HEK293 (cell line): Measurements from ENCODE around the gene CRIP2.
A peak's percentile ranks its signal among the peaks of the same experiment; 100 is the strongest.

Experiments used
- CTCF ChIA-PET: fragments of 350-600 bp; formaldehyde crosslinking; extraction: SDS; loops from one replicate; lab custom pipeline; 2021; ENCODE audit warnings: antibody characterized with exemption; lab: Yijun Ruan, JAX
- POLR2A ChIA-PET: fragments of 300-600 bp; formaldehyde crosslinking; extraction: SDS; loops from one replicate; lab custom pipeline; 2020; ENCODE audit warnings: antibody characterized with exemption, inconsistent platforms; lab: Yijun Ruan, JAX
- H3K27ac ChIP-seq: fragments of 200-500 bp; sonication (Bioruptor generic); 2 replicates; pipeline ENCODE4 v1.5.1; 2014; ENCODE audit warnings: low read depth, low read length, control low read depth, inconsistent platforms; ENCODE audit errors: extremely low read depth
- H3K36me3 ChIP-seq, 2 experiments: fragments of 200-500 bp in 1 of 2; sonication (Bioruptor generic) in 1 of 2; 1 replicate in 1 of 2; 2 replicates in 1 of 2; pipeline ENCODE4 v1.5.1; 2014 to 2017; ENCODE audit warnings: inconsistent platforms in 2 of 2, low read length in 2 of 2; ENCODE audit not compliant: control insufficient read depth in 2 of 2, insufficient read depth in 1 of 2
- H3K4me1 ChIP-seq: fragments of 200-500 bp; sonication (Bioruptor generic); 2 replicates; pipeline ENCODE4 v1.5.1; 2014; ENCODE audit warnings: mild to moderate bottlenecking, low read length, inconsistent platforms; ENCODE audit not compliant: control insufficient read depth, insufficient read depth
- H3K4me3 ChIP-seq: 2 replicates; pipeline ENCODE4 v1.5.1; 2011; ENCODE audit warnings: low read depth, mild to moderate bottlenecking, control low read depth, low read length, moderate library complexity
- H3K9me3 ChIP-seq: fragments of 200-500 bp; sonication (Bioruptor generic); 2 replicates; pipeline ENCODE4 v1.5.1; 2014; ENCODE audit warnings: low read depth, low read length, inconsistent platforms; ENCODE audit not compliant: control insufficient read depth, insufficient read depth
- ELK4 ChIP-seq: IDR thresholded peaks from 2 replicates; pipeline ENCODE4 v1.6.1; 2011; ENCODE audit warnings: mild to moderate bottlenecking, low read depth, low read length, borderline replicate concordance
- HIC1 ChIP-seq: fragments of 450-650 bp; formaldehyde crosslinking; IDR thresholded peaks from 2 replicates; pipeline ENCODE4 v1.5.1; 2016; ENCODE audit warnings: missing biosample characterization, missing genetic modification characterization
- HOXA7 ChIP-seq: sonication (generic); formaldehyde crosslinking; IDR thresholded peaks from 2 replicates; pipeline ENCODE4 v1.8.1; 2022; ENCODE audit warnings: missing genetic modification reagents, borderline replicate concordance
- KLF9 ChIP-seq: fragments of 450-650 bp; formaldehyde crosslinking; IDR thresholded peaks from 2 replicates; pipeline ENCODE4 v1.5.1; 2016; ENCODE audit warnings: missing biosample characterization, missing genetic modification characterization, low read depth
- SCRT1 ChIP-seq: fragments of 450-650 bp; formaldehyde crosslinking; IDR thresholded peaks from 2 replicates; pipeline ENCODE4 v1.5.1; 2016; ENCODE audit warnings: missing biosample characterization, missing genetic modification characterization, borderline replicate concordance
- SP2 ChIP-seq: fragments of 450-650 bp; formaldehyde crosslinking; IDR thresholded peaks from 2 replicates; pipeline ENCODE4 v1.5.1; 2016; ENCODE audit warnings: missing biosample characterization, missing genetic modification characterization
- SP3 ChIP-seq: fragments of 450-650 bp; formaldehyde crosslinking; IDR thresholded peaks from 2 replicates; pipeline ENCODE4 v1.5.1; 2016; ENCODE audit warnings: missing biosample characterization, missing genetic modification characterization
- WT1 ChIP-seq: fragments of 450-650 bp; formaldehyde crosslinking; IDR thresholded peaks from 2 replicates; pipeline ENCODE4 v1.5.1; 2016; ENCODE audit warnings: missing biosample characterization, missing genetic modification characterization
- ZBTB6 ChIP-seq: fragments of 450-650 bp; formaldehyde crosslinking; IDR thresholded peaks from 2 replicates; pipeline ENCODE4 v1.5.1; 2017; ENCODE audit warnings: missing biosample characterization, missing genetic modification characterization
- ZBTB8A ChIP-seq: fragments of 450-650 bp; formaldehyde crosslinking; IDR thresholded peaks from 2 replicates; pipeline ENCODE4 v1.5.1; 2016; ENCODE audit warnings: missing biosample characterization, missing genetic modification characterization
- ZFHX2 ChIP-seq: fragments of 450-650 bp; formaldehyde crosslinking; conservative IDR thresholded peaks from 2 replicates; pipeline ENCODE4 v1.5.1; 2016; ENCODE audit warnings: missing biosample characterization, missing genetic modification characterization
- ZIC2 ChIP-seq: fragments of 450-650 bp; formaldehyde crosslinking; IDR thresholded peaks from 2 replicates; pipeline ENCODE4 v1.5.1; 2016; ENCODE audit warnings: missing biosample characterization, missing genetic modification characterization
- ZNF140 ChIP-seq: fragments of 450-650 bp; formaldehyde crosslinking; IDR thresholded peaks from 2 replicates; pipeline ENCODE4 v1.5.1; 2016; ENCODE audit warnings: missing biosample characterization, missing genetic modification characterization
- ZNF157 ChIP-seq: fragments of 450-650 bp; formaldehyde crosslinking; IDR thresholded peaks from 2 replicates; pipeline ENCODE4 v1.5.1; 2016; ENCODE audit warnings: missing biosample characterization, missing genetic modification characterization
- ZNF202 ChIP-seq: fragments of 450-650 bp; formaldehyde crosslinking; IDR thresholded peaks from 2 replicates; pipeline ENCODE4 v1.5.1; 2016; ENCODE audit warnings: missing biosample characterization, missing genetic modification characterization, borderline replicate concordance
- ZNF600 ChIP-seq: fragments of 450-650 bp; formaldehyde crosslinking; IDR thresholded peaks from 2 replicates; pipeline ENCODE4 v1.5.1; 2016; ENCODE audit warnings: missing biosample characterization, missing genetic modification characterization
- ZNF621 ChIP-seq: fragments of 450-650 bp; formaldehyde crosslinking; IDR thresholded peaks from 2 replicates; pipeline ENCODE4 v1.5.1; 2017; ENCODE audit warnings: missing biosample characterization, missing genetic modification characterization
- ZNF654 ChIP-seq: fragments of 450-650 bp; formaldehyde crosslinking; IDR thresholded peaks from 2 replicates; pipeline ENCODE4 v1.5.1; 2016; ENCODE audit warnings: low read depth, missing biosample characterization, missing genetic modification characterization
- TF ChIP-seq, protein P1 (sequence below): fragments of 450-650 bp; formaldehyde crosslinking; IDR thresholded peaks from 2 replicates; pipeline ENCODE4 v1.5.1; 2016; ENCODE audit warnings: missing biosample characterization, missing genetic modification characterization

The CRIP2 gene

GRCh38 chr14:105465209-105466031 is 9.2 kb upstream of the CRIP2 start (continued):
- TF ChIP-seq HOXA7 (no peak), SCRT1 (tag by site-specific recombination) (no peak), SP2 (tag by site-specific recombination) (peak; percentile 17; the same call in 1 of the 2 replicates), ZNF202 (tag by site-specific recombination) (no peak), WT1 (tag by site-specific recombination) (peak; percentile 47; the same call in 1 of the 2 replicates), SP3 (tag by site-specific recombination) (no peak), ZIC2 (tag by site-specific recombination) (peak; percentile 99), ZBTB6 (no peak), ZNF654 (tag by site-specific recombination) (no peak), ZBTB8A (tag by site-specific recombination) (peak; percentile 35; the same call in 1 of the 2 replicates), KLF9 (tag by site-specific recombination) (peak; percentile 77), ZNF600 (tag by site-specific recombination) (peak; percentile 52; the same call in 1 of the 2 replicates)
- TF ChIP-seq, protein P1, sequence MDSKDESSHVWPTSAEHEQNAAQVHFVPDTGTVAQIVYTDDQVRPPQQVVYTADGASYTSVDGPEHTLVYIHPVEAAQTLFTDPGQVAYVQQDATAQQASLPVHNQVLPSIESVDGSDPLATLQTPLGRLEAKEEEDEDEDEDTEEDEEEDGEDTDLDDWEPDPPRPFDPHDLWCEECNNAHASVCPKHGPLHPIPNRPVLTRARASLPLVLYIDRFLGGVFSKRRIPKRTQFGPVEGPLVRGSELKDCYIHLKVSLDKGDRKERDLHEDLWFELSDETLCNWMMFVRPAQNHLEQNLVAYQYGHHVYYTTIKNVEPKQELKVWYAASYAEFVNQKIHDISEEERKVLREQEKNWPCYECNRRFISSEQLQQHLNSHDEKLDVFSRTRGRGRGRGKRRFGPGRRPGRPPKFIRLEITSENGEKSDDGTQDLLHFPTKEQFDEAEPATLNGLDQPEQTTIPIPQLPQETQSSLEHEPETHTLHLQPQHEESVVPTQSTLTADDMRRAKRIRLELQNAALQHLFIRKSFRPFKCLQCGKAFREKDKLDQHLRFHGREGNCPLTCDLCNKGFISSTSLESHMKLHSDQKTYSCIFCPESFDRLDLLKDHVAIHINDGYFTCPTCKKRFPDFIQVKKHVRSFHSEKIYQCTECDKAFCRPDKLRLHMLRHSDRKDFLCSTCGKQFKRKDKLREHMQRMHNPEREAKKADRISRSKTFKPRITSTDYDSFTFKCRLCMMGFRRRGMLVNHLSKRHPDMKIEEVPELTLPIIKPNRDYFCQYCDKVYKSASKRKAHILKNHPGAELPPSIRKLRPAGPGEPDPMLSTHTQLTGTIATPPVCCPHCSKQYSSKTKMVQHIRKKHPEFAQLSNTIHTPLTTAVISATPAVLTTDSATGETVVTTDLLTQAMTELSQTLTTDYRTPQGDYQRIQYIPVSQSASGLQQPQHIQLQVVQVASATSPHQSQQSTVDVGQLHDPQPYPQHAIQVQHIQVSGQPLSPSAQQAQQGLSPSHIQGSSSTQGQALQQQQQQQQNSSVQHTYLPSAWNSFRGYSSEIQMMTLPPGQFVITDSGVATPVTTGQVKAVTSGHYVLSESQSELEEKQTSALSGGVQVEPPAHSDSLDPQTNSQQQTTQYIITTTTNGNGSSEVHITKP (tag by site-specific recombination): peak; percentile 66

DNA sequence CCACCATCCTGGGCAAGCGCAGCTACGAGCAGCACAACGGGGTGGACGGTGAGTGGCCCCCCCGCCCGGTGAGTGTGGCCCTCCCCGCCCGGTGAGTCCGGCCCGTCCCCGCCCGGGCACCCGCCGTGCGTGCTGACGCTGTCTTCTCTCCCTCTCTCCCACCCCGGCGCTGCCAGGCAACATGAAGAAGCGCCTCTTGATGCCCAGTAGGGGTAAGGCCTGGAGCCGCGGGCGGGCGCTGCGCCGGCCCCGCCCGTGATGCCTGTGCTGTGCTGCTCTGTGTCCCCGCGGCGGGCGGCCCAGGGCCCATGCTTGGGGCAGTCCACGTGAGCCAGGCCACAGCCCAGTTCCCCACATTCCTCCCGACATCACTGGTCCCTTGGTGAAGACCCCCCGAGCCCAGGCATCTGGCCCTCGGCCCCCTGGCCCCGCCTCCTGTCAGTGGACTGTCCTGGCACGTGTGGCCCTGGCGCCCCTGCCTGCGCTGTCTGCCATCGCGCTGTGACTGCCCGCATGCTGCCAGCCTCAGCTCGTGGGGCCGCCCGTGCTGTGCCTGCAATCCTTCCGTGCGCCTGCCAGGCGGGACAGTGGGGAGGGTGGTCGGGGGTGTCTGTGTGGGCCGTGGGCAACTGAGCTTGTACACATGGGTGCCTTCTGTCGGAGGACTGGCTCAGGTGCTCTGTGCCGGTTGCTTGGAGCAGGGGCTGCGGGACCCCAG is 7.9 kb upstream of the CRIP2 start:
- CTCF ChIA-PET: interaction anchor here (0.8 to 5.7 kb wide), 2 partner anchors 10 to 15 kb away, joined by 3 to 31 read pairs; no protein-coding TSS in a partner anchor
- 0 out of 2 replicates have a peak overlapping the region, but pooled peaks have one; percentile 1 for H3K27ac ChIP-seq

More for the DNA sequence above, 7.9 kb upstream of the CRIP2 start:
- no peak for TF ChIP-seq ZNF140 (tag by site-specific recombination)
- no peak for TF ChIP-seq ELK4
- no peak for TF ChIP-seq ZNF621
- peak; percentile 68 for TF ChIP-seq HIC1 (tag by site-specific recombination)
- TF ChIP-seq ZFHX2: 0 out of 2 replicates have a peak, but pooled peaks have one; percentile 9
- no peak for TF ChIP-seq ZNF157
- no peaks in the 10 kb centered on the region for H3K9me3 ChIP-seq
- H3K36me3 ChIP-seq: peaks cover 0 to 76% of the 10 kb centered on the region in 2 experiments; a peak in 2 of 3 replicates
- POLR2A ChIA-PET: no interaction called here
- no peak overlapping the region for H3K4me3 ChIP-seq
- peaks cover 8% of the 10 kb centered on the region; the same call in 1 of the 2 replicates for H3K4me1 ChIP-seq
